ENCODE results near the gene THPO.

GRCh38 chr3:184389935-184390528, 12.0 kb upstream of the THPO start:
- no peak for TF ChIP-seq CTCF (conservative IDR thresholded peaks at IDR 0.05; ENCODE audit: low read depth, low read length)
- no peak for TF ChIP-seq EZH2 (IDR thresholded peaks at IDR 0.05; ENCODE audit: low read length, unreplicated experiment)
- no peak for TF ChIP-seq EZH2phosphoT487 (IDR thresholded peaks at IDR 0.05; ENCODE audit: borderline replicate concordance, low read length)

All from PC-3 (cell line).